PC-9 (cell line): ENCODE data around the gene TRIM42.

ENCODE experiments used
- EZH2 ChIP-seq: fragments of 200-600 bp; sonication (generic); IDR thresholded peaks from 2 replicates; pipeline ENCODE4 v1.8.0; 2017; ENCODE audit warnings: antibody characterized with exemption, low read depth
- TF ChIP-seq, protein P1 (sequence below): fragments of 200-600 bp; sonication (generic); conservative IDR thresholded peaks from 2 replicates; pipeline ENCODE4 v1.6.1; 2017; ENCODE audit warnings: mixed run types, antibody characterized with exemption, mild to moderate bottlenecking, moderate library complexity

GRCh38 chr3:140742116-140742515, 64.3 kb downstream of the TRIM42 start:
- TF ChIP-seq, protein P1, sequence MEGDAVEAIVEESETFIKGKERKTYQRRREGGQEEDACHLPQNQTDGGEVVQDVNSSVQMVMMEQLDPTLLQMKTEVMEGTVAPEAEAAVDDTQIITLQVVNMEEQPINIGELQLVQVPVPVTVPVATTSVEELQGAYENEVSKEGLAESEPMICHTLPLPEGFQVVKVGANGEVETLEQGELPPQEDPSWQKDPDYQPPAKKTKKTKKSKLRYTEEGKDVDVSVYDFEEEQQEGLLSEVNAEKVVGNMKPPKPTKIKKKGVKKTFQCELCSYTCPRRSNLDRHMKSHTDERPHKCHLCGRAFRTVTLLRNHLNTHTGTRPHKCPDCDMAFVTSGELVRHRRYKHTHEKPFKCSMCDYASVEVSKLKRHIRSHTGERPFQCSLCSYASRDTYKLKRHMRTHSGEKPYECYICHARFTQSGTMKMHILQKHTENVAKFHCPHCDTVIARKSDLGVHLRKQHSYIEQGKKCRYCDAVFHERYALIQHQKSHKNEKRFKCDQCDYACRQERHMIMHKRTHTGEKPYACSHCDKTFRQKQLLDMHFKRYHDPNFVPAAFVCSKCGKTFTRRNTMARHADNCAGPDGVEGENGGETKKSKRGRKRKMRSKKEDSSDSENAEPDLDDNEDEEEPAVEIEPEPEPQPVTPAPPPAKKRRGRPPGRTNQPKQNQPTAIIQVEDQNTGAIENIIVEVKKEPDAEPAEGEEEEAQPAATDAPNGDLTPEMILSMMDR = no peak
- TF ChIP-seq EZH2 = no peak
